ENCODE data around the gene AOAH.
"Not testable (repeated sequence)": the region's sequence is repeated elsewhere in the genome, so short reads cannot be mapped to it uniquely, and the experiment has no call there.

AOAH gene

GRCh38 chr7:36736090-36736898 is 12.0 kb upstream of the AOAH start:
- no peak for DNase-seq (ENCODE audit: low read depth)

DNA sequence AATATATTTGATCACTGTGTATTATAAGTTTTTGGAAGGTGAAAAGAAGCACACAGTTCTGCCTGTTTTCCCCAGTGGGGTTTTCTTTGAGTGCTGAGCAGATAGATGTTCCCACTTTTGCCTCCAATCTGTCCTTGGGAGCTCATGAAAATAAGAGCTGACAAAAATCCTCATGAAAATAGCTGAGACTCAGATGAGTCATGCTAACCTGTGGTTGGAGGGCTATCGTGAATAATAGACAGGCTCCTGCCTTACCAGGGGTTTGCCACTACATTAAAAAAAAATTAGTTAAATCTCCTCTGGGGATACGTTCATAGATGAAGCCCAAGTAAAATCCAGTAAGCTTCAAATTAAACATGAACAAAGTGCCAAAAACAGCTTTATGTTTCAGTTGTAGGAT is 10.9 kb upstream of the AOAH start:
- DNase-seq (ENCODE audit: low read depth): no peak

DNA sequence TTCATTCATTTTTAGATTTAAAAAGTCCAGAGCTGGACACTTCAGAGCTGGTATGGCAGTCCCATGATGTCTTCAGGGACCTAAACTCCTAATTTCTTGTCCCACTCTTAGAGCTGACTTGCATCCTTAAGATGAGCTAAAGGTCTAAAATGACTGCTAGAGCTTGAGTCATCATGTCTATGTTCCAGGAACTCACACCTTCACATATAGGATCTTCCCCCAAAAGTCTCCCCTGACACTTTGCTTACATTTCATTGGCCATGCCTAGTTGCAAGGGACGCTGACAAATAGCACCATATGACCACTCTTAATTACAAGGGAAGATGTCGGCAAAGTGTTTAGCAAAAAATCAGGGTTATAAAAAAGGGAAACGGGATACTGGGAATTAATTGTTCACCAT is 10.4 kb upstream of the AOAH start:
- no peak for DNase-seq (ENCODE audit: low read depth)

GRCh38 chr7:36733411-36733810 is 9.1 kb upstream of the AOAH start:
- no peak for DNase-seq (ENCODE audit: low read depth)

DNA sequence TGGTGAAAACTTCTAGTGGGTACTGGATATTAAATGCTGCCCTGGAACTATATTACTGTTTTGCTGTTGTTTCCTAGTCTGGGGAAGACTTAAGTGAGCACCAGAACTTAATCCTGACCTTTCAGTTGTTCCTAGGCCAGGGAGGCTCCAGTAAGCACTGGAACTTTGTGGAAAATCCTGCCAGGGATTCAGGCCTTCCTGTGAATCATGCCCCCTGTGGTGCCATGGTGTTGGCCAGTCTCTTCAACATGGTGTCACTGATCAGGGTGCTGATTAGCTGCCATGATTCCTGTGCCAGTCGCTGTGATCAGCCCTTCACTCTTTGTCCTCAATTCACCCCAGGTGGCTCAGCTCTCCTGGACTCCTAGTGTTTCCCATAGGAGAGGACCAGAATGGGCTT is 8.5 kb upstream of the AOAH start:
- no peak for DNase-seq (ENCODE audit: low read depth)

DNA sequence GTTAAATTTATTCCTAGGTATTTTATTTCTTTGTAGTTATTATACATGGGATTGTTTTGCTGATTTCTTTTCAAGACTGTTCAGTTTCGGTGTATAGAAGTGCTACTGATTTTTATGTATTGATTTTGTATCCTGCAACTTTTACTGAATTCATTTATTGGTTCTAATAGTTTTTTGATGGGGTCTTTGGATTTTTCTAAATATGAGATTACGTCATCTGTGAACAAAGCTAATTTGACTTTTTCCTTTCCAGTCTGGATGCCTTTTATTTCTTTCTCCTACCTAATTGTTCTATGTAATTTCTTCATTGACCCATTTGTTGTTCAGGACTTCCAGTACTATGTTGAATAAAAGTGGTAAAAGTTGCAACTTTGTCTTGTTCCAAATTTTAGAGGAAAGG is 5.8 kb upstream of the AOAH start:
- no peak for DNase-seq (ENCODE audit: low read depth)

- DNase-seq (ENCODE audit: low read depth): no peak
These were observed 3.8 kb upstream of the AOAH start for GRCh38 chr7:36728143-36728542.

DNA sequence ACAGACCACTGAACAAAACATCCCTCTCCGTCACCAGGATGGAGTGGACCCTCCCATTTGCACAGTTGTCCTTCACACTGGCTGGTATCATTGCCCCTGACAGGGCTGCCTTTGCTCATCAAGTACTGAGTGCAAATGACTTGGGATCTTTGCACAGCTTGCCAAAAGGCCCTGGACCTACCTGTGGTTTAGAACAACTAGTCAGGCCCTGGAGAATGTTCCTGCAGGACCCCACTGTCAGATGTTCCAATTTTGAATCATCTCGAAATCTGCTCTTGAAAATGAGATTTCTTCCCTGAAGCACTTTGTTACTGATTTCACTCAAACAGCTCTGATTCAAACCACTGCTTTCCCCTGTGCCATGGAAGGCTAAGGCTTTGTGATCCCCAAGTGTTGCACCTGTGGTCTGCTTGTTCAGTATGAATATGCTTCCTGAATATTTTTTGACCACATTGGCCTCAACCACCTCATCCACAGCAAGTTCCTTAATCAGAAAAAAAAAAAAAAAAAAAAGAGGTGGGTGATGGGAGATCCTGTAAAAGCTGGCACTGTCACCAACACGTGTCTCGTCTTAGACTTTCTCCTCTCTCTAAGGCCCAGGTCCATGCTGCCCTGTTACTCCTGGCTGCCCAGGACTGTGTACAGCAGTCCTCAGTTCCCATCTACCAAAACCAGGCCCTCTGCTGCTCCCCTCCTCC is 2.7 kb upstream of the AOAH start:
- DNase-seq (ENCODE audit: low read depth): no peak

DNA sequence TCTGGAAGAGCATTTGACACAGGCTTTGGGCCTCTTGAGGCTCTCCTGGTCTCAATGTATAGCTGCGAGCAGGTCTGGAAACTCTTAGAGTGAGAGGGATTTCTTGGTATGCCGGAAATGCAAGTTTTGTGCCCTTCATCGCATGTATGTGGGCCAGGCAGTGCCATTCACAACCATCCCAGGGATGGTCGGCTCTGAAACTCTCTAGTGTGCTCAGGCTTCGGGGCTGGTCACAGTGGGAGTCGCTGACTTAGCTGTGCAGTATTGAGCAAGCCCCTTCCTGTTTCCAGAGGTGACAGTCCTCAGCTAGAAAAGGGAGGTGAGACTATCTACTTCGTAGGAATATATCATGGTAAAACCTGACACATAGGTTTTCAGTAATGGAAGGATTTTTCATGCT is 2.0 kb upstream of the AOAH start:
- DNase-seq (ENCODE audit: low read depth): no peak

DNA sequence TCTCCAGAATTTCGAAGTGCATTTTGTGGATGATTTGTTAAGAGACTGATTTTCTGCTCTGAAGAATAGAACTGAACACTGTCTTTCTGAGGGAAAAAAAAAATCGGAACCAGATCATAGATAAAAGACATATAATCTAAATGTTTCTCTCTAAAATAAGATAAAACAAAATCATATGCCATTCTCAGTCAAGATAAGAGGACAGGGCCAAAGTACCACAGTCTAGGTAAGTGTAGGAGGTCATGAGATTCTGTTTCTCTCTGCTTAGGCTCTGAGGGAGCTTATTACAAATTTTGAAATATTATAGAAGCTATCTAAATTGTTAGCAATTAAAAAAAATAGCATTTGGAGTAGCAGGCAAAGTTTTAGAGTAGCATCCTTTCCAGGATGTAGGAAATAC is 702 bp upstream of the AOAH start:
- no peak for DNase-seq (ENCODE audit: low read depth)

DNA sequence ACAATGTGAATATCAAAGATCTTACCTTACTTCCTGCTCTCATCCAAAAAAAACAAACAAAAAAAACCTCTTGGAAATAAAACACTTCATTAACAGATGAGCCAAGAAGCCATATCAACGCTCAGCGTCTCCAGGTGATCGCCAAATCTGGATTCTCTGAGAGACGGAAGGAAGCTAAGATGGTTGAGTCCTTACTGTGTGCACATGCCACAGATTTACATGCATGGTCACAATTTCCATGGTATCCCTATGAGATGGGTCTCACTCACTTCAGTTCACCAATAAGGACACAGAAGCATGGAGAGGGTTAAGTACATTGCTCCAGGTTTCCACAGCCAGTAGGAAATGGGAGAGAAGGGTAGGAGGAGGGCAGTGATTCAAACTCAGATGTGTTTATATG is 1.0 kb downstream of the AOAH start:
- DNase-seq (ENCODE audit: low read depth): no peak

DNA sequence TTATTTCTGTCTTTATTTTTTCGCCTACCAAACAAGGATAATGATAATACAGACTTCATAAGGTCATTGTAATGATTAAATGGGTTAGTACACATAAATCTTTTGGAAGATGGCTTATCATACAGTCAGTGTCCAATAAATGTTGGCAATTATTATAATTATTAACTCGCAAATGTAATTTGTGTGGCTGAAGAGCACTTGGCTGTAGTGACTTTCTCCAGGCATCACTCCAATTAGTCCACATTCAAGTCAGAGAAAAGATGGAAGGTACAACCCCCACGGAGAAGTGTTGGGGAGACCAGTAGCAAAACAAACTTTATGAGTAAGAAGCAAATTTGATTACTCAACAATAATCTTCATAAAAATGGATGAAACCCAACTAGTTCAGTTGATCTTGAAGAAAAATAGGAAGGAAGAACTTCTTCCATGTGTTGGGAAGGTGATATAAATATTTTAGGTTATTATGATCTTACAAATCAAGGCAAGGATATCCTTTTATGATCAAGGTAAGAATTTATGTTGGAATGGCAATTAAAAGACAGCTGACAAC is 5.1 kb downstream of the AOAH start:
- DNase-seq (ENCODE audit: low read depth): no peak

- no peak for DNase-seq (ENCODE audit: low read depth)
These were observed 6.7 kb downstream of the AOAH start for GRCh38 chr7:36717586-36717985.

GRCh38 chr7:36716802-36717201 is 7.5 kb downstream of the AOAH start:
- not testable (repeated sequence) for DNase-seq (ENCODE audit: low read depth)

DNA sequence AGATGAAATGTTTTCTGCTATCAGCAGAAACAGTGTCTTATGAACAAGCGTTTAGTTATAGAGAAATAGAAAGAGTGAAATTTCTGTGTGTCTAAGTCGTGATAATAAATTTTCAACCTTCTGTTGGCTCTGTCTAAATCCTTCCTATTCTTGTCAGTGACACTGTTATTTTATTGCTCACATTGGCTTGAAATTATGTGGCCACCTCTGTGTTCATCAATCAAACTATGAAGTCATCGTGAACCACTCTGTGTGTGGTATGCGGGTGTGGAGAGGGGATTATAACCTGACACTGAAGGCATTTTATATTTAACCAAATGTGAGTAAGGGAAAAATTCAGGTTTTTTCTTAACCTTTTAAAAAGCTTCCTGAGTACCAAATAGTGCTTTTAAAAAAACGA is 12.3 kb downstream of the AOAH start:
- no peak for DNase-seq (ENCODE audit: low read depth)

DNA sequence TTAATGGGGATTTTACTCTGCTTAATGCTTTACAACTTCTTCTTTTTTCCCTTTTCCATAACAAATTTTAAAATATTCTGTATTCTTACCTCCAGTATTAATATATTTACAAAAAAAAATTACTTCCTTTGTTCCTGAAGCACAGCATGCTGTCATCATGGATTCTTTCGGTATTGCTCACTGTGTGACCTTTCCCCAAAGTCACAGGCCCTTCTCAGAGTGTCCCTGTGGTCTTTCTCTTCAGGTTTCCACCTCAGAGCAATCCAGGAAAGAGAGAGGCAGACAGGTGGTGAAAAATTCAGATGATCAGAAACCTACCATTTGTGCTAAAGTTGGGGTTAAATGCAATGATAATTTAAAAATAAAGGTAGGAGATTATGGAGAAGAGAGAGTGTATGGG is 13.0 kb downstream of the AOAH start:
- no peak for DNase-seq (ENCODE audit: low read depth)

GRCh38 chr7:36710186-36710791 is 14.0 kb downstream of the AOAH start:
- DNase-seq (ENCODE audit: low read depth): no peak

- no peak for DNase-seq (ENCODE audit: low read depth)
These were observed 15.5 kb downstream of the AOAH start for GRCh38 chr7:36708767-36709166.

DNA sequence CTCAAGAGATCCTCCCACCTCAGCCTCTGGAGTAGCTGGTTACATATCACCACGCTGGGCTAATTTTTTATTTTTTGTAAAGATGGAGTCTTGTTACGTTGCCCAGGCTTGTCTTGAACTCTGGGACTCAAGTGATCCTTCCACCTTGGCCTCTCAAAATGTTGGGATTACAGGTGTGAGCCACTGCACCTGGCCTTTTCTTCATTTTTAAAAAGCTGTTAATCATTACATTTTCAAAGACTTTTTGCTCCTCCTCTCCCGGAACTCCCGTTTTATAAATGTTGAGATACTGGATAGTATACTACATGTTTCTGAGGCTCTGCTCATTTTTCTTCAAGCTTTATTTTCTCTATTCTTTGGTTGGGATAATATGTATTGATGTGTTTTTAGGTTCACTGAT is 16.4 kb downstream of the AOAH start:
- no peak for DNase-seq (ENCODE audit: low read depth)

DNA sequence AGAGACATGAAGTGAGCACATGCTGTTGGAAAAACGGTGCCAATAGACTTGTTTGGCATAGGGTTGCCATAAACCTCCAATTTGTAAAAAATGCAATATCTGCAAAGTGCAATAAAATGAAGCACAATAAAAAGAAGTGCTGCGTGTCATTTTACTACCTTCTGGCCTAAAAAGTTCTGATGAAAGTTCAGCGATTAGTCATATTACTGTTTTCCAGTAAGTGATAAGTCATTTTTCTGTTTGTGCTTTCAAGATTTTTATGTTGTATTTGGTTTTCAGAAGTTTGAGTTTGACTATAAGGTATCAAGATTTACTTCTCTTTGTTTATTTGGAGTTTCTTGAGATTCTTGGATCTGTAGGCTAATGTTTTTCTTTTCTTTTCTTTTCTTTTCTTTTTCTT is 16.8 kb downstream of the AOAH start:
- DNase-seq (ENCODE audit: low read depth): no peak

GRCh38 chr7:36703860-36704259 is 20.4 kb downstream of the AOAH start:
- not testable (repeated sequence) for DNase-seq (ENCODE audit: low read depth)

- DNase-seq (ENCODE audit: low read depth): no peak
These were observed 31.8 kb downstream of the AOAH start for GRCh38 chr7:36692456-36692855.

- no peak for DNase-seq (ENCODE audit: low read depth)
These were observed 32.3 kb downstream of the AOAH start for GRCh38 chr7:36691983-36692382.

Data from ELR (cell line).